HepG2 (cell line): ENCODE results near the gene CAD. TPM values are rescaled to one million over a fixed set of nuclear protein-coding genes. Genes with fewer than 3 reads are reported as not detected.
"Not testable (repeated sequence)": the region's sequence is repeated elsewhere in the genome, so short reads cannot be mapped to it uniquely, and the experiment has no call there.

ENCODE experiments used
- ATAC-seq: fragments of 200-7000 bp; cut with Tn5 transposase; 3 replicates; pipeline ENCODE4 v1.9.1; 2020; ENCODE audit warnings: mild to moderate bottlenecking, moderate library complexity
- BruUV-seq: library from RNA; stranded (reverse); fragments of 400-500 nt; replicated peaks from 2 replicates; lab custom pipeline; 2021; lab: Mats Ljungman, UMichigan
- CTCF ChIA-PET: fragments of 300-600 bp; formaldehyde crosslinking; extraction: SDS; loops from one replicate; lab custom pipeline; 2021; ENCODE audit warnings: low total read pairs, inconsistent platforms, low intra/inter-chr PET ratio; lab: Yijun Ruan, JAX
- POLR2A ChIA-PET: fragments of 350-600 bp; sonication (Branson Sonifier 250); formaldehyde crosslinking; loops from one replicate; lab custom pipeline; 2020; ENCODE audit warnings: antibody characterized with exemption, inconsistent platforms; lab: Yijun Ruan, JAX
- DNase-seq: peaks from one replicate; pipeline ENCODE4 v3.0.0-alpha.2; 2015; ENCODE audit warnings: low spot score
- FAIRE-seq: peaks from 3 replicates; lab custom pipeline; 2011; peaks lifted over from hg19 to GRCh38; lab: Jason Lieb, UNC
- H2AFZ ChIP-seq: one replicate; pipeline ENCODE4 v1.6.1; 2011; ENCODE audit warnings: low read length, inconsistent platforms
- H3K27ac ChIP-seq: fragments of 300-600 bp; 3 replicates; pipeline ENCODE4 v1.8.0; 2011; ENCODE audit warnings: mixed run types, mild to moderate bottlenecking, mixed read lengths, low read length, inconsistent platforms; ENCODE audit not compliant: insufficient read depth; ENCODE audit errors: extremely low read length
- H3K27me3 ChIP-seq, 2 experiments: fragments of 200-600 bp in 1 of 2; 2 replicates in 1 of 2; 3 replicates in 1 of 2; pipeline versions ENCODE4 v1.6.0 to v1.8.0; 2011; ENCODE audit warnings: low read length in 2 of 2, mild to moderate bottlenecking in 2 of 2, moderate library complexity in 2 of 2, inconsistent platforms in 1 of 2; ENCODE audit not compliant: insufficient read depth in 2 of 2, control insufficient read depth in 1 of 2
- H3K36me3 ChIP-seq, 2 experiments: fragments of 200-600 bp in 1 of 2; replicated peaks in 1 of 2; 2 replicates in 1 of 2; 3 replicates in 1 of 2; pipeline versions ENCODE4 v1.5.1 to v1.8.0; 2011; ENCODE audit warnings: low read length in 2 of 2, inconsistent platforms in 1 of 2; ENCODE audit not compliant: insufficient read depth in 2 of 2, control insufficient read depth in 1 of 2
- H3K4me1 ChIP-seq: 2 replicates; pipeline ENCODE4 v1.5.1; 2012; ENCODE audit warnings: low read length, inconsistent platforms; ENCODE audit not compliant: insufficient read depth
- H3K4me2 ChIP-seq: 2 replicates; pipeline ENCODE4 v1.6.0; 2011; ENCODE audit warnings: low read depth, low read length, inconsistent platforms
- H3K4me3 ChIP-seq, 3 experiments: fragments of 200-600 bp in 1 of 3; sonication (generic), shearing (Covaris generic) in 1 of 3; replicated peaks in 1 of 3; 2 replicates each; pipeline ENCODE4 v1.5.1; 2011 to 2016; ENCODE audit warnings: low read length in 3 of 3, inconsistent platforms in 2 of 3, low read depth in 2 of 3, mild to moderate bottlenecking in 2 of 3, control low read depth in 1 of 3, mixed read lengths in 1 of 3; ENCODE audit not compliant: insufficient read depth in 1 of 3
- H3K79me2 ChIP-seq: one replicate; pipeline ENCODE4 v1.6.1; 2011; ENCODE audit warnings: low read length, inconsistent platforms; ENCODE audit not compliant: insufficient read depth
- H3K9ac ChIP-seq: 2 replicates; pipeline ENCODE4 v1.6.0; 2011; ENCODE audit warnings: mild to moderate bottlenecking, low read depth, low read length, inconsistent platforms; ENCODE audit not compliant: insufficient read depth
- H3K9me3 ChIP-seq: 2 replicates; pipeline ENCODE4 v1.5.1; 2012; ENCODE audit warnings: mild to moderate bottlenecking, low read length
- H4K20me1 ChIP-seq: 2 replicates; pipeline ENCODE4 v1.6.0; 2011; ENCODE audit warnings: inconsistent platforms, mild to moderate bottlenecking, low read length, moderate library complexity; ENCODE audit not compliant: insufficient read depth
- SSRP1 ChIP-seq: IDR thresholded peaks from 2 replicates; pipeline ENCODE4 v1.6.1; 2016; ENCODE audit warnings: control low read depth
- ZNF770 ChIP-seq: sonication (generic); formaldehyde crosslinking; IDR thresholded peaks from 2 replicates; pipeline ENCODE4 v1.5.0; 2020; ENCODE audit warnings: mild to moderate bottlenecking, missing genetic modification reagents
- ZSCAN30 ChIP-seq: sonication (generic); formaldehyde crosslinking; IDR thresholded peaks from 2 replicates; pipeline ENCODE4 v1.5.0; 2020; ENCODE audit warnings: mild to moderate bottlenecking, missing genetic modification reagents
- WGBS: methylation state at CpG from one replicate; pipeline ENCODE4 v1.1.6; 2017; ENCODE audit warnings: low lambda C conversion rate; 5-methylcytosine and 5-hydroxymethylcytosine counted together
- in situ Hi-C: cut with HindIII; loops from 2 replicates; pipeline ENCODE4 v1.10.0; 2017; ENCODE audit warnings: low pct_unique_long_range_greater_than_20kb; ENCODE audit not compliant: extremely low pct_ligation_motif_present
- intact Hi-C: fragments of 100-400 bp; cut with micrococcal nuclease; formaldehyde crosslinking; loops from one replicate; pipeline ENCODE4 v1.10.0; 2022; ENCODE audit not compliant: unreplicated experiment
- polyA plus RNA-seq, 8 experiments: library from polyadenylated mRNA; depleted of rRNA in 3 of 8; stranded (reverse) in 7 of 8; unstranded in 1 of 8; fragments of >200 nt; fragmentation: Illumina TruSeq in 4 of 8; extraction: Trizol in 4 of 8; gene quantifications; 2 replicates each; pipeline versions ENCODE4 v1.2.1 to v1.2.3, GENCODE V29; 2011 to 2016; ENCODE audit warnings: low read depth in 4 of 8, missing spikeins in 1 of 8, mixed read lengths in 1 of 8; ENCODE audit not compliant: insufficient read depth in 1 of 8
- total RNA-seq, 5 experiments: library from RNA; depleted of rRNA; stranded (reverse); fragments of >200 nt; fragmentation: Illumina TruSeq; extraction: Trizol; gene quantifications; 2 replicates each; pipeline ENCODE4 v1.2.3, GENCODE V29; 2016; ENCODE audit warnings: low read depth in 1 of 5

CAD gene
- total and polyA plus RNA-seq, 2 of the 13 experiments (the other 11 are each of a cell fraction or from before 2014, with no cell fraction given), result 21.7 to 37.0 TPM

- H3K9me3 ChIP-seq, H3K9ac ChIP-seq, intact Hi-C loops, FAIRE-seq, H2AFZ ChIP-seq, H4K20me1 ChIP-seq, H3K27me3 ChIP-seq, CTCF ChIA-PET, DNase-seq, H3K27ac ChIP-seq, BruUV-seq, H3K4me3 ChIP-seq, H3K36me3 ChIP-seq, H3K79me2 ChIP-seq, H3K4me2 ChIP-seq, ATAC-seq: not testable (repeated sequence)
- H3K4me1 ChIP-seq, result peaks cover 34% of the 10 kb centered on the region
- POLR2A ChIA-PET, result interaction anchor here (1.6 kb wide), 1 partner anchor 109 kb away, joined by 4 read pairs; the partner anchor contains the start of gene KHK
- in situ Hi-C loops, result loop anchor here (5.0 kb wide), 1 partner anchor 98 kb away; no protein-coding TSS in a partner anchor
- WGBS, result 93% methylated on average over 3 of the region's 3 CpGs
Observed at GRCh38 chr2:27195799-27196198, 21.4 kb upstream of the CAD start.

DNA sequence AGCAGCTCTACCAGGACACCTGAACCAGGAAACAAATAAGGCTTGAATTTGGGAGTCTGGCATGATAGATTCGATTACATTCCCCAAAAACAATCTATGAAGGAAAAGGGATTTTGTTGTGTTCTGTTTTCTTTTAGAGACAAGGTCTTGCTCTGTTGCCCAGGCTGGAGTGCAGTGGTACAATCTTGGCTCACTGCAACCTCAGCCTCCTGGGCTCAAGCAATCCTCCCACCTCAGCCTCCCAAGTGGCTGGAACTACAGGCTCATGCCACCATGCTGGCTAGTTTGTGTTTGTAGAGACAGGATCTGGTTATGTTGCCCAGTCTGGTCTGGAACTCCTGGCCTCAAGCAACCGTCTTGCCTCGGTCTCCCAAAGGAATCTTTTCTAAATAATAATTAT lies 19.1 kb upstream of the CAD start:
- ATAC-seq, DNase-seq, H2AFZ ChIP-seq, H3K27ac ChIP-seq, H3K79me2 ChIP-seq, BruUV-seq, H3K4me3 ChIP-seq, intact Hi-C loops, H3K9me3 ChIP-seq, FAIRE-seq, CTCF ChIA-PET, H4K20me1 ChIP-seq, H3K9ac ChIP-seq, H3K4me2 ChIP-seq, H3K27me3 ChIP-seq: not testable (repeated sequence)
- WGBS, result 95% methylated on average over 3 of the region's 3 CpGs
- POLR2A ChIA-PET, result interaction anchor here (1.1 to 1.3 kb wide), 2 partner anchors 84 to 104 kb away, joined by 3 read pairs; no protein-coding TSS in a partner anchor
- in situ Hi-C loops, result loop anchor here (5.0 kb wide), 1 partner anchor 101 kb away; no protein-coding TSS in a partner anchor
- Histone ChIP-seq H3K4me1 (peaks cover 22% of the 10 kb centered on the region), H3K36me3 (peaks cover 20 to 28% of the 10 kb centered on the region in 2 experiments)
- TF ChIP-seq SSRP1 (CRISPR knock-in tag) (0 out of 2 replicates have a peak, but pooled peaks have one; percentile 43), ZSCAN30 (CRISPR knock-in tag) (0 out of 2 replicates have a peak, but pooled peaks have one; percentile 53), ZNF770 (CRISPR knock-in tag) (peak; percentile 83)
